HCT116 (cell line): ENCODE data around the gene ARMH3. TPM values are rescaled to one million over a fixed set of nuclear protein-coding genes. Genes with fewer than 3 reads are reported as not detected.

Experiments
- ATAC-seq: fragments of 200-7000 bp; cut with Tn5 transposase; 2 replicates; pipeline ENCODE4 v1.9.1; 2020; ENCODE audit warnings: mild to moderate bottlenecking, moderate library complexity
- BruUV-seq: library from RNA; stranded (reverse); fragments of 400-500 nt; replicated peaks from 2 replicates; lab custom pipeline; 2021; lab: Mats Ljungman, UMichigan
- CTCF ChIA-PET: fragments of 300-600 bp; sonication (Branson Sonifier 250); formaldehyde crosslinking; loops from one replicate; lab custom pipeline; 2021; ENCODE audit warnings: antibody characterized with exemption; lab: Charles Lee
- POLR2A ChIA-PET: fragments of 300-600, 350-600 bp; sonication (Branson Sonifier 250); formaldehyde crosslinking; loops from one replicate; lab custom pipeline; 2021; ENCODE audit warnings: antibody characterized with exemption; lab: Charles Lee
- RAD21 ChIA-PET, 2 experiments: fragments of 300-600 bp; sonication (Branson Sonifier 250); formaldehyde crosslinking; loops; one replicate each; lab custom pipeline; 2023; ENCODE audit warnings: low total read pairs in 2 of 2; ENCODE audit not compliant: uncharacterized antibody in 2 of 2, unreplicated experiment in 2 of 2, low non-redundant PET in 1 of 2; lab: Charles Lee
- DNase-seq: peaks from one replicate; pipeline ENCODE4 v3.0.0-alpha.2; 2010; ENCODE audit warnings: low read depth, low spot score
- H2AFZ ChIP-seq: fragments of 200-600 bp; shearing (Covaris generic), sonication (generic); 2 replicates; pipeline ENCODE4 v1.6.1; 2017; ENCODE audit warnings: low read depth, mixed run types, mixed read lengths, antibody characterized with exemption, low read length; ENCODE audit not compliant: poor library complexity, severe bottlenecking
- H3K27ac ChIP-seq: 2 replicates; pipeline ENCODE4 v1.5.1; 2012; ENCODE audit warnings: low read depth, low read length
- H3K27me3 ChIP-seq: fragments of 200-600 bp; sonication (generic); 2 replicates; pipeline ENCODE4 v1.6.1; 2016; ENCODE audit warnings: mixed run types, low read length, mixed read lengths; ENCODE audit not compliant: insufficient read depth
- H3K36me3 ChIP-seq, 2 experiments: fragments of 200-500 bp in 1 of 2; fragments of 200-600 bp in 1 of 2; sonication (Bioruptor generic) in 1 of 2; sonication (generic) in 1 of 2; 2 replicates each; pipeline versions ENCODE4 v1.5.1 to v1.6.1; 2014 to 2016; ENCODE audit warnings: low read length in 2 of 2, inconsistent platforms in 1 of 2, mixed read lengths in 1 of 2, mixed run types in 1 of 2; ENCODE audit not compliant: insufficient read depth in 2 of 2, control insufficient read depth in 1 of 2
- H3K4me1 ChIP-seq, 2 experiments: fragments of 200-600 bp in 1 of 2; sonication (generic) in 1 of 2; 2 replicates each; pipeline versions ENCODE4 v1.5.1 to v1.6.1; 2012 to 2017; ENCODE audit warnings: low read length in 2 of 2, inconsistent platforms in 1 of 2, mild to moderate bottlenecking in 1 of 2, mixed read lengths in 1 of 2, mixed run types in 1 of 2, moderate library complexity in 1 of 2; ENCODE audit not compliant: insufficient read depth in 2 of 2, control insufficient read depth in 1 of 2
- H3K4me2 ChIP-seq: fragments of 200-600 bp; sonication (generic); 2 replicates; pipeline ENCODE4 v1.6.1; 2017; ENCODE audit warnings: mixed run types, low read length, mixed read lengths
- H3K4me3 ChIP-seq, 2 experiments: fragments of 200-600 bp in 1 of 2; sonication (generic) in 1 of 2; replicated peaks in 1 of 2; 2 replicates each; pipeline ENCODE4 v1.5.1; 2011 to 2016; ENCODE audit warnings: low read length in 2 of 2, control low read depth in 1 of 2, low read depth in 1 of 2, mild to moderate bottlenecking in 1 of 2, mixed read lengths in 1 of 2, mixed run types in 1 of 2
- H3K79me2 ChIP-seq: fragments of 200-600 bp; sonication (generic); 2 replicates; pipeline ENCODE4 v1.6.1; 2017; ENCODE audit warnings: mild to moderate bottlenecking, mixed run types, low read length, moderate library complexity, mixed read lengths; ENCODE audit not compliant: insufficient read depth
- H3K9ac ChIP-seq: fragments of 200-600 bp; sonication (generic); 2 replicates; pipeline ENCODE4 v1.6.1; 2016; ENCODE audit warnings: low read length, mixed read lengths
- H3K9me2 ChIP-seq: fragments of 200-600 bp; sonication (generic), shearing (Covaris generic); 2 replicates; pipeline ENCODE4 v1.6.1; 2017; ENCODE audit warnings: mixed run types, mild to moderate bottlenecking, moderate library complexity; ENCODE audit not compliant: insufficient read depth
- H3K9me3 ChIP-seq, 2 experiments: fragments of 200-500 bp in 1 of 2; fragments of 200-600 bp in 1 of 2; sonication (Bioruptor generic) in 1 of 2; sonication (generic) in 1 of 2; 2 replicates each; pipeline ENCODE4 v1.6.1; 2014 to 2017; ENCODE audit warnings: low read length in 2 of 2, mixed read lengths in 2 of 2, inconsistent platforms in 1 of 2, low read depth in 1 of 2, mild to moderate bottlenecking in 1 of 2, mixed run types in 1 of 2, moderate library complexity in 1 of 2; ENCODE audit not compliant: control insufficient read depth in 1 of 2, insufficient read depth in 1 of 2
- H4K20me1 ChIP-seq: fragments of 200-600 bp; sonication (generic), shearing (Covaris generic); 2 replicates; pipeline ENCODE4 v1.6.1; 2017; ENCODE audit warnings: mixed run types, mild to moderate bottlenecking, moderate library complexity; ENCODE audit not compliant: insufficient read depth
- ATF3 ChIP-seq: IDR thresholded peaks from 2 replicates; pipeline ENCODE4 v1.6.1; 2012
- CEBPB ChIP-seq: IDR thresholded peaks from 2 replicates; pipeline ENCODE4 v1.6.1; 2012; ENCODE audit warnings: low read depth
- EZH2 ChIP-seq: fragments of 200-600 bp; sonication (generic); IDR thresholded peaks from 2 replicates; pipeline ENCODE4 v1.6.1; 2017; ENCODE audit warnings: antibody characterized with exemption, mixed run types
- EZH2phosphoT487 ChIP-seq: fragments of 200-600 bp; IDR thresholded peaks from 2 replicates; pipeline ENCODE4 v1.6.1; 2018; ENCODE audit warnings: antibody characterized with exemption, borderline replicate concordance
- JUND ChIP-seq: IDR thresholded peaks from 2 replicates; pipeline ENCODE4 v1.6.1; 2012
- POLR2A ChIP-seq: IDR thresholded peaks from 2 replicates; pipeline ENCODE4 v1.7.0; 2011; ENCODE audit warnings: borderline replicate concordance; ENCODE audit not compliant: insufficient read depth, insufficient read length; ENCODE audit errors: extremely low read depth
- SIN3A ChIP-seq: IDR thresholded peaks from 2 replicates; pipeline ENCODE4 v1.6.1; 2012; ENCODE audit warnings: low read depth
- SRF ChIP-seq: IDR thresholded peaks from 2 replicates; pipeline ENCODE4 v1.6.1; 2012; ENCODE audit warnings: low read depth
- TCF7L2 ChIP-seq: IDR thresholded peaks from 2 replicates; pipeline ENCODE4 v1.7.0; 2011; ENCODE audit warnings: borderline replicate concordance, inconsistent platforms; ENCODE audit not compliant: insufficient read depth, insufficient read length; ENCODE audit errors: extremely low read depth
- YY1 ChIP-seq: IDR thresholded peaks from 2 replicates; pipeline ENCODE4 v1.6.1; 2011; ENCODE audit warnings: low read length, low read depth, moderate library complexity, mild to moderate bottlenecking; ENCODE audit not compliant: insufficient replicate concordance; ENCODE audit errors: extremely low read depth
- ZBTB33 ChIP-seq: IDR thresholded peaks from 2 replicates; pipeline ENCODE4 v1.6.1; 2011; ENCODE audit warnings: mild to moderate bottlenecking, low read length, moderate library complexity; ENCODE audit not compliant: insufficient replicate concordance; ENCODE audit errors: extremely low read depth
- ZFX ChIP-seq: fragments of 450-650 bp; IDR thresholded peaks from 2 replicates; pipeline ENCODE4 v1.6.1; 2017
- intact Hi-C: fragments of 100-400 bp; cut with micrococcal nuclease; formaldehyde crosslinking; loops from 2 replicates; pipeline ENCODE4 v1.10.0; 2022
- total RNA-seq: library from RNA; stranded (reverse); gene quantifications from one replicate; pipeline ENCODE4 v1.2.1, GENCODE V29; 2021; ENCODE audit not compliant: unreplicated experiment

The ARMH3 gene
- total RNA-seq, 1 experiment from 2014 or later, result 30.4 TPM

GRCh38 chr10:102017295-102017694 lies 38.7 kb downstream of the ARMH3 start:
- Histone ChIP-seq H3K4me2 (no peak overlapping the region), H3K9me3 (no peaks in the 10 kb centered on the region), H4K20me1 (no peaks in the 10 kb centered on the region), H3K27me3 (no peaks in the 10 kb centered on the region), H3K9ac (no peak overlapping the region), H2AFZ (no peak overlapping the region), H3K79me2 (no peaks in the 10 kb centered on the region), H3K36me3 (peaks cover 6 to 21% of the 10 kb centered on the region in 2 experiments; a peak in 3 of 4 replicates), H3K4me3 (no peak overlapping the region), H3K4me1 (no peaks in the 10 kb centered on the region), H3K9me2 (no peaks in the 10 kb centered on the region), H3K27ac (no peak overlapping the region)
- TF ChIP-seq ZBTB33 (no peak), YY1 (no peak), TCF7L2 (no peak), EZH2 (no peak), ZFX (no peak), EZH2phosphoT487 (no peak), CEBPB (no peak), ATF3 (no peak), JUND (no peak), POLR2A (no peak), SIN3A (no peak), SRF (no peak)
- RAD21 ChIA-PET, result no interaction called here
- POLR2A ChIA-PET, result interaction anchor here (1.1 kb wide), 1 partner anchor 35 kb away, joined by 3 read pairs; no protein-coding TSS in a partner anchor
- CTCF ChIA-PET, result interaction anchor here (0.9 to 3.3 kb wide), 2 partner anchors 7 to 181 kb away, joined by 3 to 13 read pairs; no protein-coding TSS in a partner anchor
- BruUV-seq, result no TSS peak
- no peak for ATAC-seq
- no peak for DNase-seq
- intact Hi-C loops, result no loop called here
